ENCODE data around the gene GOLGA8T.
"Not testable (repeated sequence)": the region's sequence is repeated elsewhere in the genome, so short reads cannot be mapped to it uniquely, and the experiment has no call there.

GRCh38 chr15:30134751-30135150 lies at the start of gene GOLGA8T:
- TF ChIP-seq POLR2A, POLR2AphosphoS5 (IDR thresholded peaks at IDR 0.05; ENCODE audit: low read depth, low read length): not testable (repeated sequence)

Data from GM12892 (cell line).